Neural progenitor cell (in vitro differentiated cells): ENCODE measurements around the gene LBR. TPM values are rescaled to one million over a fixed set of nuclear protein-coding genes. Genes with fewer than 3 reads are reported as not detected.
A peak's percentile ranks its signal among the peaks of the same experiment; 100 is the strongest.

Experiments
- DNase-seq: peaks from one replicate; pipeline ENCODE4 v3.0.0-alpha.2; 2016; ENCODE audit warnings: low spot score
- H2AFZ ChIP-seq: fragments of 200-600 bp; sonication (generic); replicated peaks from 2 replicates; pipeline ENCODE4 v1.6.1; 2016; ENCODE audit warnings: antibody characterized with exemption
- H3F3A ChIP-seq: fragments of 200-600 bp; sonication (generic); 2 replicates; pipeline ENCODE4 v1.6.1; 2016; ENCODE audit warnings: antibody characterized with exemption, low read depth
- H3K27ac ChIP-seq: fragments of 200-600 bp; sonication (generic); 2 replicates; pipeline ENCODE4 v1.5.1; 2016; ENCODE audit warnings: mild to moderate bottlenecking
- H3K27me3 ChIP-seq: fragments of 200-600 bp; sonication (generic); 2 replicates; pipeline ENCODE4 v1.6.1; 2016; ENCODE audit warnings: mild to moderate bottlenecking, moderate library complexity
- H3K36me3 ChIP-seq: fragments of 200-600 bp; sonication (generic); 2 replicates; pipeline ENCODE4 v1.5.1; 2016
- H3K4me1 ChIP-seq: fragments of 200-600 bp; sonication (generic); 2 replicates; pipeline ENCODE4 v1.6.1; 2016; ENCODE audit warnings: mixed run types
- H3K4me2 ChIP-seq: fragments of 200-600 bp; sonication (generic); 2 replicates; pipeline ENCODE4 v1.6.1; 2016
- H3K4me3 ChIP-seq: fragments of 200-600 bp; sonication (generic); 2 replicates; pipeline ENCODE4 v1.5.1; 2016
- H3K79me2 ChIP-seq: fragments of 200-600 bp; sonication (generic); 2 replicates; pipeline ENCODE4 v1.6.1; 2016; ENCODE audit warnings: low read depth
- H3K9ac ChIP-seq: fragments of 200-600 bp; sonication (generic); 2 replicates; pipeline ENCODE4 v1.6.1; 2016
- H3K9me3 ChIP-seq: fragments of 200-600 bp; sonication (generic); 2 replicates; pipeline ENCODE4 v1.5.1; 2016; ENCODE audit warnings: low read depth
- H4K20me1 ChIP-seq: fragments of 200-600 bp; sonication (generic); 2 replicates; pipeline ENCODE4 v1.6.1; 2016; ENCODE audit warnings: low read depth
- H3K27ac Mint-ChIP-seq: 3 replicates; pipeline ENCODE4 v1.8.0; 2021; ENCODE audit warnings: mixed read lengths
- H3K27me3 Mint-ChIP-seq: 2 replicates; pipeline ENCODE4 v1.8.0; 2022; ENCODE audit warnings: low read depth, mild to moderate bottlenecking, inconsistent platforms, moderate library complexity, mixed read lengths; ENCODE audit not compliant: insufficient read depth
- H3K36me3 Mint-ChIP-seq: 3 replicates; pipeline ENCODE4 v1.8.0; 2021; ENCODE audit warnings: mixed read lengths
- H3K4me1 Mint-ChIP-seq: 3 replicates; pipeline ENCODE4 v1.8.0; 2021; ENCODE audit warnings: mixed read lengths
- H3K4me3 Mint-ChIP-seq: 3 replicates; pipeline ENCODE4 v1.8.0; 2021; ENCODE audit warnings: mild to moderate bottlenecking, moderate library complexity, mixed read lengths
- H3K9me3 Mint-ChIP-seq: 3 replicates; pipeline ENCODE4 v1.8.0; 2020; ENCODE audit warnings: mixed read lengths
- EZH2 ChIP-seq: fragments of 200-600 bp; sonication (generic); IDR thresholded peaks from 2 replicates; pipeline ENCODE4 v1.6.1; 2017; ENCODE audit warnings: antibody characterized with exemption, mild to moderate bottlenecking, moderate library complexity
- EZH2phosphoT487 ChIP-seq: fragments of 200-600 bp; sonication (generic); IDR thresholded peaks from 2 replicates; pipeline ENCODE4 v1.6.1; 2017; ENCODE audit warnings: antibody characterized with exemption
- total RNA-seq: library from RNA; depleted of rRNA; stranded (reverse); fragments of >200 nt; gene quantifications from 2 replicates; pipeline ENCODE4 v1.2.3, GENCODE V29; 2015; ENCODE audit warnings: low replicate concordance
- TF ChIP-seq, protein P1 (sequence below): fragments of 200-600 bp; sonication (generic); IDR thresholded peaks from 2 replicates; pipeline ENCODE4 v1.5.1; 2017; ENCODE audit warnings: antibody characterized with exemption, mild to moderate bottlenecking

The LBR gene
- total RNA-seq, 1 donor from 2014 or later, result 171 TPM

DNA sequence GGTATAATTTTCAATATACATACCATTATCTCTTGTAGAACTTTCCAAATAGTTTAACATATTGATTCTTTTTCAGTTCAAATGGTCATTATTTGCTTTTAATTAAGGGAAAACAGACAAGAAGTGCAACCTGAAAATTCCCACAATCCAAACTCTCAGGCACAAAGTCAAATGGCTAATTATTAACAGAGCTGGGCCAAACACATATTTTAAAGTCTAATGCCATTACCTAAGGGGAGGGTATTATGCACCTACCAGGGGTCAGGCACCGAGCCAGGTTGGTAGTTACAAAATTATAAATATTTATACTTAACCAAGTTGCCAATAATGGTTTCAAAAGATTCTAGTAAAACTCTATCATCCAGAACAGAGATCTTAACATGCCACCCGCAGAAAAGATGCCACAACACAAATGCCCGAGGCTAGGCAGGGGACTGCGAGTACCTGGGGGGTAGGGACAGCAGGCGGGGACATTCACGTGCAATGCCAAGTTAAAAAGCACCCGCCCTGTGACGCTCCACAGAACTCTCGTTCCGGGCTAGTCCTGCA is 15.0 kb downstream of the LBR start:
- Histone ChIP-seq H2AFZ (no peak overlapping the region), H3K4me2 (no peak overlapping the region), H3K27me3 (no peaks in the 10 kb centered on the region), H3K27ac (no peak overlapping the region), H3F3A (peaks cover 4% of the 10 kb centered on the region), H4K20me1 (peaks cover 33% of the 10 kb centered on the region), H3K79me2 (peaks cover 69% of the 10 kb centered on the region), H3K9ac (no peak overlapping the region), H3K36me3 (peaks cover 18% of the 10 kb centered on the region), H3K4me3 (no peak overlapping the region), H3K9me3 (no peaks in the 10 kb centered on the region), H3K4me1 (peaks cover 6% of the 10 kb centered on the region)
- Mint-ChIP-seq H3K4me3 (no peak overlapping the region), H3K27me3 (no peaks in the 10 kb centered on the region), H3K9me3 (no peaks in the 10 kb centered on the region), H3K27ac (no peak overlapping the region), H3K4me1 (no peaks in the 10 kb centered on the region), H3K36me3 (peaks cover 63% of the 10 kb centered on the region)
- DNase-seq, result no peak
- no peak for TF ChIP-seq EZH2phosphoT487

DNA sequence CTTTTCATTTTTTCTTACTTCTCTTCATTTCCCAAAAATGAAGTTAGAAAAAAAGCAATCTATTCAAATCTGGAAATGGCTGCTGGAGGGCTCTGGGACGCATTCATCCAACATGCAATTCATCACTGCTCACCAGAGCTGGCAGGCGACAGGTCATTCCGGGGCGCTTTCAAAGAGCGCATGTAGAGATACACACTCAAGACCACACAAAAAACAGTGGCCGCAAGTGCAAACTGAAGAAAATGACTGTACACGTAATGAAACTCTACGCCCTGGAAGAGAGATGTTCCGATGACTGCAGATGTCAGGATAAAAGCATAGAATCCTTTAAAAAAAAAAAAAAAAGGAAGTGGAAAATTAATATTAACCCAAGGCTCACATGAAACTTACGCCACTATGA is 15.5 kb downstream of the LBR start:
- H3K27ac ChIP-seq, result no peak overlapping the region
- no peaks in the 10 kb centered on the region for H3K9me3 ChIP-seq
- H3K36me3 ChIP-seq, result peaks cover 18% of the 10 kb centered on the region
- Mint-ChIP-seq H3K27me3 (no peaks in the 10 kb centered on the region), H3K4me1 (no peaks in the 10 kb centered on the region), H3K4me3 (no peak overlapping the region), H3K9me3 (no peaks in the 10 kb centered on the region), H3K27ac (no peak overlapping the region), H3K36me3 (peaks cover 60% of the 10 kb centered on the region)
- H3K4me1 ChIP-seq, result peaks cover 6% of the 10 kb centered on the region
- peaks cover 4% of the 10 kb centered on the region for H3F3A ChIP-seq
- peaks cover 29% of the 10 kb centered on the region for H4K20me1 ChIP-seq
- no peak overlapping the region for H2AFZ ChIP-seq
- TF ChIP-seq, protein P1, sequence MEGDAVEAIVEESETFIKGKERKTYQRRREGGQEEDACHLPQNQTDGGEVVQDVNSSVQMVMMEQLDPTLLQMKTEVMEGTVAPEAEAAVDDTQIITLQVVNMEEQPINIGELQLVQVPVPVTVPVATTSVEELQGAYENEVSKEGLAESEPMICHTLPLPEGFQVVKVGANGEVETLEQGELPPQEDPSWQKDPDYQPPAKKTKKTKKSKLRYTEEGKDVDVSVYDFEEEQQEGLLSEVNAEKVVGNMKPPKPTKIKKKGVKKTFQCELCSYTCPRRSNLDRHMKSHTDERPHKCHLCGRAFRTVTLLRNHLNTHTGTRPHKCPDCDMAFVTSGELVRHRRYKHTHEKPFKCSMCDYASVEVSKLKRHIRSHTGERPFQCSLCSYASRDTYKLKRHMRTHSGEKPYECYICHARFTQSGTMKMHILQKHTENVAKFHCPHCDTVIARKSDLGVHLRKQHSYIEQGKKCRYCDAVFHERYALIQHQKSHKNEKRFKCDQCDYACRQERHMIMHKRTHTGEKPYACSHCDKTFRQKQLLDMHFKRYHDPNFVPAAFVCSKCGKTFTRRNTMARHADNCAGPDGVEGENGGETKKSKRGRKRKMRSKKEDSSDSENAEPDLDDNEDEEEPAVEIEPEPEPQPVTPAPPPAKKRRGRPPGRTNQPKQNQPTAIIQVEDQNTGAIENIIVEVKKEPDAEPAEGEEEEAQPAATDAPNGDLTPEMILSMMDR, result no peak
- no peak for TF ChIP-seq EZH2
- no peak for TF ChIP-seq EZH2phosphoT487
- no peaks in the 10 kb centered on the region for H3K27me3 ChIP-seq
- DNase-seq, result no peak
- no peak overlapping the region for H3K4me3 ChIP-seq
- peaks cover 69% of the 10 kb centered on the region for H3K79me2 ChIP-seq
- H3K9ac ChIP-seq, result no peak overlapping the region
- no peak overlapping the region for H3K4me2 ChIP-seq

DNA sequence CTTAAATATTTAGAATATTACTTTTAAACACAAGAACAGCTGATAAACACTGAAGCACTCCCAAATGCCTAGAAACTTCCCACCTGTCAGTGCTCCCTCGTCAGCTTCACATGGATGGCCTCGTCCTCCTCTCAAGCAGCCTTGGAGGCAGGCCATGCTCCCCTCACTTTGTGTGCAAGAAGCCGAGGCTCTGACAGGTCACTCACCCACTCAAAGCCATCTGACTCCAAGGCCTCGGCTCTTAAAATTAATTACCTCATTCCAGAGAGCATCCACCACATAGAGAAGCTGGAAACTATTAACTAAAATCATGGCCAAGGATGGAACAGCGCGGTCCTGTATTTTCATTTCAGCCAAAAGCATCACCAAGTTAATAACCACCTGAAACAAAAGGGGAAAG is 17.8 kb downstream of the LBR start:
- Mint-ChIP-seq H3K27me3 (no peaks in the 10 kb centered on the region), H3K4me1 (no peaks in the 10 kb centered on the region), H3K27ac (no peak overlapping the region), H3K9me3 (no peaks in the 10 kb centered on the region), H3K4me3 (no peak overlapping the region), H3K36me3 (peaks cover 63% of the 10 kb centered on the region)
- peaks cover 6% of the 10 kb centered on the region for H3K4me1 ChIP-seq
- peaks cover 18% of the 10 kb centered on the region for H3K36me3 ChIP-seq
- no peak overlapping the region for H3K4me2 ChIP-seq
- peaks cover 48% of the 10 kb centered on the region for H3K79me2 ChIP-seq
- no peak overlapping the region for H3K9ac ChIP-seq
- DNase-seq, result no peak
- peaks cover 22% of the 10 kb centered on the region for H4K20me1 ChIP-seq
- H3K4me3 ChIP-seq, result no peak overlapping the region
- H3K27me3 ChIP-seq, result no peaks in the 10 kb centered on the region
- H3F3A ChIP-seq, result peaks cover 4% of the 10 kb centered on the region
- TF ChIP-seq EZH2phosphoT487 (no peak), EZH2 (no peak)
- TF ChIP-seq, protein P1, result no peak
- no peak overlapping the region for H2AFZ ChIP-seq
- no peaks in the 10 kb centered on the region for H3K9me3 ChIP-seq
- H3K27ac ChIP-seq, result no peak overlapping the region

DNA sequence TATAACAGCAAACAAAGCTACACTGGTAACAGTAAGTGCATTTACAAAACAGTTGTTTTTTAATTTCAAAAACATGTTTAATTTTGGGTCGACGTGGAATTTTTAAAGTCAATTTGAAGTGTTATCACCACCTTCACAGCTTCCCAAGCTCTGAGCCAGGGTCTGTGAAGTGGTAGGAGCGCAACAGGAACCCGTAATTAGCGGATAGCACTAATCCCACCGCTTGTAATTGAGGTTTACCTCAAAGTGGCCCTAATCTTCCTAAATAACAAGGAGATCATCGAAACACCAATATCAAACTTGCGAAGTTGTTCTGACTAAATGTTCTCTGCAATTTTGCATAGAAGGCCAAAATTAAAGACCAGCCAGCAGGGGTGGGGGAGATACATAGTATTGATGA is 18.8 kb downstream of the LBR start:
- Histone ChIP-seq H4K20me1 (peaks cover 22% of the 10 kb centered on the region), H2AFZ (no peak overlapping the region), H3K36me3 (peaks cover 21% of the 10 kb centered on the region), H3K9me3 (no peaks in the 10 kb centered on the region), H3K4me3 (no peak overlapping the region), H3K27me3 (no peaks in the 10 kb centered on the region), H3K27ac (no peak overlapping the region), H3K4me2 (no peak overlapping the region), H3K4me1 (peaks cover 6% of the 10 kb centered on the region), H3F3A (peaks cover 2% of the 10 kb centered on the region), H3K9ac (no peak overlapping the region), H3K79me2 (peaks cover 41% of the 10 kb centered on the region)
- no peak overlapping the region for H3K27ac Mint-ChIP-seq
- DNase-seq, result peak; percentile 25
- H3K36me3 Mint-ChIP-seq, result peaks cover 61% of the 10 kb centered on the region
- H3K4me3 Mint-ChIP-seq, result no peak overlapping the region
- H3K27me3 Mint-ChIP-seq, result no peaks in the 10 kb centered on the region
- H3K4me1 Mint-ChIP-seq, result no peaks in the 10 kb centered on the region
- no peaks in the 10 kb centered on the region for H3K9me3 Mint-ChIP-seq
- TF ChIP-seq EZH2phosphoT487 (no peak), EZH2 (no peak)
- TF ChIP-seq, protein P1, result no peak
